ENCODE measurements around the gene ARFGAP1.

DNA sequence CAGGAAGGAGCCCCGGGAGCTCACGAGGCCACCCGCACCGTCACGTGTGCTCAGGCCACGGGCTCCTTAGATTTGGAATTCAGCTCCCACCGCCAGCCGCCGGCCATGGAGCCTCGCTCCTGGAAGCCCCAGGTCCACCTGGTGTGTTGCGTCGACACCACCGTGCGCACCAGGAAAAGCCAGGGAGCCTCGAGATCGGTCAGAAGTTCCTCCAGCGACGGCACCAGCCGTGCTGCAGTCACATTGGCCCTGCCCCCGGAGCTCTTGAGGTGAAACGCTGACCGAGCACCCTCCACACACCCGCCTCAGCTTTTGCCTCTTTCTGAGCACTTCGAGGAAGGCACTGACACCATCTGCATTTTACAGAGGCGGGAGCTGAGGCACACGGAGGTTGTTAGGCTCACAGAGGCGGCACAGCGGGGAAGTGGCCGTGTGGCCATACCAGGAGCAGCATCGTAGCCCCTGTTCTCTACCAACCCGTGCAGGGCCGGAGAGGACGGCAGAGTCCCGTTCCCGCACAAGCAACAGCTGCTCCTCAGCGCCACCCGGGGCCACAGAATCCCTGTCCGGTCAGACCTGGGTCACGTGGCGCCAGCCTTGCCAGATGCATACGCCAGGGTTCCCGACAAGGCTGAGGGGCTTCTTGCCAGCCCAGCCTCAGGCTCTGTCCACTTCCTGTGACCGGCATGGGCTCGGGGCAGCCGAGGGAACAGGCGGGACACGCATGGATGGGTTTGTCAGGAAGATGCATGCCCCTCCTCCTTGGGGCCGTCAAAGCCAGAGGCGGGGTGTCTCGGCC lies 25.9 kb upstream of the ARFGAP1 start:
- TF ChIP-seq, protein P1, sequence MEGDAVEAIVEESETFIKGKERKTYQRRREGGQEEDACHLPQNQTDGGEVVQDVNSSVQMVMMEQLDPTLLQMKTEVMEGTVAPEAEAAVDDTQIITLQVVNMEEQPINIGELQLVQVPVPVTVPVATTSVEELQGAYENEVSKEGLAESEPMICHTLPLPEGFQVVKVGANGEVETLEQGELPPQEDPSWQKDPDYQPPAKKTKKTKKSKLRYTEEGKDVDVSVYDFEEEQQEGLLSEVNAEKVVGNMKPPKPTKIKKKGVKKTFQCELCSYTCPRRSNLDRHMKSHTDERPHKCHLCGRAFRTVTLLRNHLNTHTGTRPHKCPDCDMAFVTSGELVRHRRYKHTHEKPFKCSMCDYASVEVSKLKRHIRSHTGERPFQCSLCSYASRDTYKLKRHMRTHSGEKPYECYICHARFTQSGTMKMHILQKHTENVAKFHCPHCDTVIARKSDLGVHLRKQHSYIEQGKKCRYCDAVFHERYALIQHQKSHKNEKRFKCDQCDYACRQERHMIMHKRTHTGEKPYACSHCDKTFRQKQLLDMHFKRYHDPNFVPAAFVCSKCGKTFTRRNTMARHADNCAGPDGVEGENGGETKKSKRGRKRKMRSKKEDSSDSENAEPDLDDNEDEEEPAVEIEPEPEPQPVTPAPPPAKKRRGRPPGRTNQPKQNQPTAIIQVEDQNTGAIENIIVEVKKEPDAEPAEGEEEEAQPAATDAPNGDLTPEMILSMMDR (IDR thresholded peaks at IDR 0.05; ENCODE audit: low read depth, low read length), result no peak
- no peak for TF ChIP-seq EZH2phosphoT487 (IDR thresholded peaks at IDR 0.05; ENCODE audit: low read depth)
